HepG2 (cell line): Measurements from ENCODE around the gene PLA2G4F. TPM values are rescaled to one million over a fixed set of nuclear protein-coding genes. Genes with fewer than 3 reads are reported as not detected.
A peak's percentile ranks its signal among the peaks of the same experiment; 100 is the strongest.

Experiments used
- AGO1 ChIP-seq: fragments of 200-400 bp; formaldehyde crosslinking; IDR thresholded peaks from 2 replicates; pipeline ENCODE4 v1.6.1; 2017; ENCODE audit warnings: mild to moderate bottlenecking, low read depth, low read length, moderate library complexity; ENCODE audit not compliant: poor library complexity, severe bottlenecking
- ATRX ChIP-seq: sonication (generic); formaldehyde crosslinking; IDR thresholded peaks from 2 replicates; pipeline ENCODE4 v1.4.0; 2020; ENCODE audit warnings: missing genetic modification reagents, borderline replicate concordance
- ELF1 ChIP-seq: sonication (generic); formaldehyde crosslinking; IDR thresholded peaks from 2 replicates; pipeline ENCODE4 v1.4.0; 2020; ENCODE audit warnings: missing genetic modification reagents
- FOXA1 ChIP-seq, 2 experiments: fragments of 450-650 bp in 1 of 2; sonication (generic) in 1 of 2; formaldehyde crosslinking in 1 of 2; IDR thresholded peaks; 2 replicates each; pipeline versions ENCODE4 v1.4.0 to v1.6.1; 2016 to 2020; ENCODE audit warnings: missing genetic modification reagents in 1 of 2
- GLI4 ChIP-seq: sonication (generic); formaldehyde crosslinking; IDR thresholded peaks from 2 replicates; pipeline ENCODE4 v1.5.1; 2020; ENCODE audit warnings: missing genetic modification reagents, mild to moderate bottlenecking, moderate library complexity, borderline replicate concordance
- MTF1 ChIP-seq: sonication (generic); formaldehyde crosslinking; IDR thresholded peaks from 2 replicates; pipeline ENCODE4 v1.5.0; 2020; ENCODE audit warnings: missing genetic modification reagents
- MXD1 ChIP-seq: sonication (generic); formaldehyde crosslinking; IDR thresholded peaks from 2 replicates; pipeline ENCODE4 v1.4.0; 2020; ENCODE audit warnings: mild to moderate bottlenecking, missing genetic modification reagents
- NFYC ChIP-seq: IDR thresholded peaks from 2 replicates; pipeline ENCODE4 v1.6.1; 2016; ENCODE audit warnings: missing genetic modification reagents, missing compliant biosample characterization
- NR2F6 ChIP-seq, 2 experiments: IDR thresholded peaks; 2 replicates each; pipeline ENCODE4 v1.6.1; 2016; ENCODE audit warnings: antibody characterized with exemption in 1 of 2, mild to moderate bottlenecking in 1 of 2
- RORA ChIP-seq: sonication (generic); formaldehyde crosslinking; IDR thresholded peaks from 2 replicates; pipeline ENCODE4 v1.5.0; 2020; ENCODE audit warnings: mild to moderate bottlenecking, missing genetic modification reagents, moderate library complexity
- SKI ChIP-seq: fragments of 450-650 bp; IDR thresholded peaks from one replicate; pipeline ENCODE4 v1.6.1; 2018; ENCODE audit warnings: mild to moderate bottlenecking; ENCODE audit not compliant: partially characterized antibody
- YEATS4 ChIP-seq: sonication (generic); formaldehyde crosslinking; IDR thresholded peaks from 2 replicates; pipeline ENCODE4 v1.4.0; 2020; ENCODE audit warnings: missing genetic modification reagents, borderline replicate concordance
- ZBED4 ChIP-seq: sonication (generic); formaldehyde crosslinking; IDR thresholded peaks from 2 replicates; pipeline ENCODE4 v1.4.0; 2020; ENCODE audit warnings: missing genetic modification reagents, borderline replicate concordance
- ZNF160 ChIP-seq: sonication (generic); formaldehyde crosslinking; IDR thresholded peaks from 2 replicates; pipeline ENCODE4 v1.8.0; 2022; ENCODE audit warnings: mild to moderate bottlenecking, inconsistent platforms, missing genetic modification reagents
- ZNF260 ChIP-seq: sonication (generic); formaldehyde crosslinking; IDR thresholded peaks from 2 replicates; pipeline ENCODE4 v1.4.0; 2020; ENCODE audit warnings: missing genetic modification reagents, low read depth, mild to moderate bottlenecking, borderline replicate concordance
- ZNF335 ChIP-seq: sonication (generic); formaldehyde crosslinking; IDR thresholded peaks from 2 replicates; pipeline ENCODE4 v1.4.0; 2020; ENCODE audit warnings: missing genetic modification reagents
- ZNF451 ChIP-seq: sonication (generic); formaldehyde crosslinking; IDR thresholded peaks from 2 replicates; pipeline ENCODE4 v1.5.0; 2020; ENCODE audit warnings: mild to moderate bottlenecking, missing genetic modification reagents
- ZNF792 ChIP-seq: IDR thresholded peaks from 2 replicates; pipeline ENCODE4 v1.6.1; 2016
- ZNF816 ChIP-seq: sonication (generic); formaldehyde crosslinking; IDR thresholded peaks from 2 replicates; pipeline ENCODE4 v1.8.0; 2022; ENCODE audit warnings: missing genetic modification reagents, mild to moderate bottlenecking, borderline replicate concordance
- polyA plus RNA-seq, 8 experiments: library from polyadenylated mRNA; depleted of rRNA in 3 of 8; stranded (reverse) in 7 of 8; unstranded in 1 of 8; fragments of >200 nt; fragmentation: Illumina TruSeq in 4 of 8; extraction: Trizol in 4 of 8; gene quantifications; 2 replicates each; pipeline versions ENCODE4 v1.2.1 to v1.2.3, GENCODE V29; 2011 to 2016; ENCODE audit warnings: low read depth in 4 of 8, missing spikeins in 1 of 8, mixed read lengths in 1 of 8; ENCODE audit not compliant: insufficient read depth in 1 of 8
- total RNA-seq, 5 experiments: library from RNA; depleted of rRNA; stranded (reverse); fragments of >200 nt; fragmentation: Illumina TruSeq; extraction: Trizol; gene quantifications; 2 replicates each; pipeline ENCODE4 v1.2.3, GENCODE V29; 2016; ENCODE audit warnings: low read depth in 1 of 5
- TF ChIP-seq, protein P1 (sequence below): sonication (generic); formaldehyde crosslinking; IDR thresholded peaks from 2 replicates; pipeline ENCODE4 v1.4.0; 2020; ENCODE audit warnings: mild to moderate bottlenecking, missing genetic modification reagents
- TF ChIP-seq, protein P2 (sequence below): IDR thresholded peaks from 2 replicates; pipeline ENCODE4 v1.6.1; 2016
- TF ChIP-seq, protein P3 (sequence below): sonication (generic); formaldehyde crosslinking; IDR thresholded peaks from 2 replicates; pipeline ENCODE4 v1.8.0; 2022; ENCODE audit warnings: mild to moderate bottlenecking, missing genetic modification reagents
- TF ChIP-seq, protein P4 (sequence below): sonication (generic); formaldehyde crosslinking; IDR thresholded peaks from 2 replicates; pipeline ENCODE4 v1.4.0; 2020; ENCODE audit warnings: missing genetic modification reagents

Gene PLA2G4F
- total and polyA plus RNA-seq, 2 of the 13 experiments (the other 11 are each of a cell fraction or from before 2014, with no cell fraction given): 0.07 TPM; not detected in 1

GRCh38 chr15:42138968-42139386 lies 17.5 kb downstream of the PLA2G4F start (continued):
- TF ChIP-seq MXD1 (CRISPR knock-in tag): 0 out of 2 replicates have a peak, but pooled peaks have one; percentile 23
- no peak for TF ChIP-seq ZBED4 (CRISPR knock-in tag)
- no peak for TF ChIP-seq RORA
- no peak for TF ChIP-seq ZNF335 (CRISPR knock-in tag)
- TF ChIP-seq, protein P1, sequence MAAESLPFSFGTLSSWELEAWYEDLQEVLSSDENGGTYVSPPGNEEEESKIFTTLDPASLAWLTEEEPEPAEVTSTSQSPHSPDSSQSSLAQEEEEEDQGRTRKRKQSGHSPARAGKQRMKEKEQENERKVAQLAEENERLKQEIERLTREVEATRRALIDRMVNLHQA (CRISPR knock-in tag): no peak
- TF ChIP-seq NFYC (CRISPR knock-in tag): no peak
- no peak for TF ChIP-seq ZNF816
- TF ChIP-seq AGO1: no peak
- no peak for TF ChIP-seq ZNF260 (CRISPR knock-in tag)
- peak; percentile 72 for TF ChIP-seq SKI
- TF ChIP-seq ELF1 (CRISPR knock-in tag): no peak; the same call in 1 of the 2 replicates
- TF ChIP-seq FOXA1 (IDR thresholded peaks at IDR 0.05): no peak
- peak; percentile 77 for TF ChIP-seq FOXA1 (CRISPR knock-in tag; IDR thresholded peaks at IDR 0.05)
- TF ChIP-seq, protein P2, sequence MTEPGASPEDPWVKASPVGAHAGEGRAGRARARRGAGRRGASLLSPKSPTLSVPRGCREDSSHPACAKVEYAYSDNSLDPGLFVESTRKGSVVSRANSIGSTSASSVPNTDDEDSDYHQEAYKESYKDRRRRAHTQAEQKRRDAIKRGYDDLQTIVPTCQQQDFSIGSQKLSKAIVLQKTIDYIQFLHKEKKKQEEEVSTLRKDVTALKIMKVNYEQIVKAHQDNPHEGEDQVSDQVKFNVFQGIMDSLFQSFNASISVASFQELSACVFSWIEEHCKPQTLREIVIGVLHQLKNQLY (CRISPR knock-in tag): no peak; the same call in 1 of the 2 replicates
- no peak for TF ChIP-seq GLI4 (CRISPR knock-in tag)
- TF ChIP-seq ZNF792 (CRISPR knock-in tag): peak; percentile 92
- TF ChIP-seq, protein P3, sequence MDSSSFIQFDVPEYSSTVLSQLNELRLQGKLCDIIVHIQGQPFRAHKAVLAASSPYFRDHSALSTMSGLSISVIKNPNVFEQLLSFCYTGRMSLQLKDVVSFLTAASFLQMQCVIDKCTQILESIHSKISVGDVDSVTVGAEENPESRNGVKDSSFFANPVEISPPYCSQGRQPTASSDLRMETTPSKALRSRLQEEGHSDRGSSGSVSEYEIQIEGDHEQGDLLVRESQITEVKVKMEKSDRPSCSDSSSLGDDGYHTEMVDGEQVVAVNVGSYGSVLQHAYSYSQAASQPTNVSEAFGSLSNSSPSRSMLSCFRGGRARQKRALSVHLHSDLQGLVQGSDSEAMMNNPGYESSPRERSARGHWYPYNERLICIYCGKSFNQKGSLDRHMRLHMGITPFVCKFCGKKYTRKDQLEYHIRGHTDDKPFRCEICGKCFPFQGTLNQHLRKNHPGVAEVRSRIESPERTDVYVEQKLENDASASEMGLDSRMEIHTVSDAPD: 0 out of 2 replicates have a peak, but pooled peaks have one; percentile 56
- TF ChIP-seq ATRX (CRISPR knock-in tag): no peak
- TF ChIP-seq, protein P4, sequence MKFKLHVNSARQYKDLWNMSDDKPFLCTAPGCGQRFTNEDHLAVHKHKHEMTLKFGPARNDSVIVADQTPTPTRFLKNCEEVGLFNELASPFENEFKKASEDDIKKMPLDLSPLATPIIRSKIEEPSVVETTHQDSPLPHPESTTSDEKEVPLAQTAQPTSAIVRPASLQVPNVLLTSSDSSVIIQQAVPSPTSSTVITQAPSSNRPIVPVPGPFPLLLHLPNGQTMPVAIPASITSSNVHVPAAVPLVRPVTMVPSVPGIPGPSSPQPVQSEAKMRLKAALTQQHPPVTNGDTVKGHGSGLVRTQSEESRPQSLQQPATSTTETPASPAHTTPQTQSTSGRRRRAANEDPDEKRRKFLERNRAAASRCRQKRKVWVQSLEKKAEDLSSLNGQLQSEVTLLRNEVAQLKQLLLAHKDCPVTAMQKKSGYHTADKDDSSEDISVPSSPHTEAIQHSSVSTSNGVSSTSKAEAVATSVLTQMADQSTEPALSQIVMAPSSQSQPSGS (CRISPR knock-in tag): peak; percentile 82
- TF ChIP-seq ZNF451 (CRISPR knock-in tag): no peak
- TF ChIP-seq ZNF160 (CRISPR knock-in tag): peak; percentile 60; the same call in 1 of the 2 replicates
- peak; percentile 61; the same call in 1 of the 2 replicates for TF ChIP-seq YEATS4
- TF ChIP-seq NR2F6 (IDR thresholded peaks at IDR 0.05): peak; percentile 91
- TF ChIP-seq NR2F6 (CRISPR knock-in tag; IDR thresholded peaks at IDR 0.05): peak; percentile 89
- no peak for TF ChIP-seq MTF1 (CRISPR knock-in tag)
